HepG2 (cell line): ENCODE measurements around the gene FAM217B. TPM values are rescaled to one million over a fixed set of nuclear protein-coding genes. Genes with fewer than 3 reads are reported as not detected.
A peak's percentile ranks its signal among the peaks of the same experiment; 100 is the strongest.

ENCODE experiments used
- ARNTL ChIP-seq: sonication (generic); formaldehyde crosslinking; IDR thresholded peaks from 2 replicates; pipeline ENCODE4 v1.4.0; 2020; ENCODE audit warnings: mild to moderate bottlenecking, missing genetic modification reagents
- ASH2L ChIP-seq: fragments of 300-600, 200-600 bp; sonication (generic); IDR thresholded peaks from 2 replicates; pipeline ENCODE4 v1.7.0; 2017; ENCODE audit warnings: low read depth, mild to moderate bottlenecking, moderate library complexity, mixed read lengths, low read length; ENCODE audit not compliant: insufficient read length
- HNF1B ChIP-seq: sonication (generic); formaldehyde crosslinking; IDR thresholded peaks from 2 replicates; pipeline ENCODE4 v1.5.1; 2020; ENCODE audit warnings: mild to moderate bottlenecking, moderate library complexity, missing genetic modification reagents
- HNF4G ChIP-seq, 2 experiments: sonication (generic) in 1 of 2; formaldehyde crosslinking in 1 of 2; IDR thresholded peaks; 2 replicates each; pipeline versions ENCODE4 v1.4.0 to v1.6.1; 2011 to 2020; ENCODE audit warnings: borderline replicate concordance in 2 of 2, low read depth in 2 of 2, mild to moderate bottlenecking in 2 of 2, low read length in 1 of 2, missing genetic modification reagents in 1 of 2, moderate library complexity in 1 of 2
- HOXA3 ChIP-seq: sonication (generic); formaldehyde crosslinking; IDR thresholded peaks from 2 replicates; pipeline ENCODE4 v1.5.0; 2020; ENCODE audit warnings: missing genetic modification reagents
- NCOR1 ChIP-seq: fragments of 200-600 bp; sonication (generic); IDR thresholded peaks from 2 replicates; pipeline ENCODE4 v1.7.0; 2017; ENCODE audit warnings: antibody characterized with exemption, low read length, borderline replicate concordance
- SMC3 ChIP-seq: IDR thresholded peaks from 2 replicates; pipeline ENCODE4 v1.6.1; 2011; ENCODE audit warnings: low read length, improper control_type of control experiment
- SMYD3 ChIP-seq: sonication (generic); formaldehyde crosslinking; IDR thresholded peaks from 2 replicates; pipeline ENCODE4 v1.8.1; 2023; ENCODE audit warnings: mild to moderate bottlenecking, missing genetic modification reagents
- TRIM22 ChIP-seq: fragments of 450-650 bp; IDR thresholded peaks from 2 replicates; pipeline ENCODE4 v1.6.1; 2017
- YEATS2 ChIP-seq: sonication (generic); formaldehyde crosslinking; IDR thresholded peaks from 2 replicates; pipeline ENCODE4 v1.4.0; 2020; ENCODE audit warnings: missing genetic modification reagents, borderline replicate concordance
- ZNF24 ChIP-seq: fragments of 450-650 bp; IDR thresholded peaks from 2 replicates; pipeline ENCODE4 v1.6.1; 2017; ENCODE audit warnings: antibody characterized with exemption, mild to moderate bottlenecking
- ZNF333 ChIP-seq: sonication (generic); formaldehyde crosslinking; IDR thresholded peaks from 2 replicates; pipeline ENCODE4 v1.4.0; 2020; ENCODE audit warnings: mild to moderate bottlenecking, missing genetic modification reagents, borderline replicate concordance
- ZNF879 ChIP-seq: sonication (generic); formaldehyde crosslinking; IDR thresholded peaks from 2 replicates; pipeline ENCODE4 v1.8.1; 2023; ENCODE audit warnings: missing genetic modification reagents
- polyA plus RNA-seq, 8 experiments: library from polyadenylated mRNA; depleted of rRNA in 3 of 8; stranded (reverse) in 7 of 8; unstranded in 1 of 8; fragments of >200 nt; fragmentation: Illumina TruSeq in 4 of 8; extraction: Trizol in 4 of 8; gene quantifications; 2 replicates each; pipeline versions ENCODE4 v1.2.1 to v1.2.3, GENCODE V29; 2011 to 2016; ENCODE audit warnings: low read depth in 4 of 8, missing spikeins in 1 of 8, mixed read lengths in 1 of 8; ENCODE audit not compliant: insufficient read depth in 1 of 8
- total RNA-seq, 5 experiments: library from RNA; depleted of rRNA; stranded (reverse); fragments of >200 nt; fragmentation: Illumina TruSeq; extraction: Trizol; gene quantifications; 2 replicates each; pipeline ENCODE4 v1.2.3, GENCODE V29; 2016; ENCODE audit warnings: low read depth in 1 of 5
- TF ChIP-seq, protein P1 (sequence below): sonication (generic); formaldehyde crosslinking; IDR thresholded peaks from 2 replicates; pipeline ENCODE4 v1.5.1; 2020; ENCODE audit warnings: mild to moderate bottlenecking, missing genetic modification reagents
- TF ChIP-seq, protein P2 (sequence below): sonication (generic); formaldehyde crosslinking; IDR thresholded peaks from 2 replicates; pipeline ENCODE4 v1.4.0; 2020; ENCODE audit warnings: missing genetic modification reagents

FAM217B gene
- total and polyA plus RNA-seq, 2 of the 13 experiments (the other 11 are each of a cell fraction or from before 2014, with no cell fraction given) = 11.1 to 14.3 TPM

DNA sequence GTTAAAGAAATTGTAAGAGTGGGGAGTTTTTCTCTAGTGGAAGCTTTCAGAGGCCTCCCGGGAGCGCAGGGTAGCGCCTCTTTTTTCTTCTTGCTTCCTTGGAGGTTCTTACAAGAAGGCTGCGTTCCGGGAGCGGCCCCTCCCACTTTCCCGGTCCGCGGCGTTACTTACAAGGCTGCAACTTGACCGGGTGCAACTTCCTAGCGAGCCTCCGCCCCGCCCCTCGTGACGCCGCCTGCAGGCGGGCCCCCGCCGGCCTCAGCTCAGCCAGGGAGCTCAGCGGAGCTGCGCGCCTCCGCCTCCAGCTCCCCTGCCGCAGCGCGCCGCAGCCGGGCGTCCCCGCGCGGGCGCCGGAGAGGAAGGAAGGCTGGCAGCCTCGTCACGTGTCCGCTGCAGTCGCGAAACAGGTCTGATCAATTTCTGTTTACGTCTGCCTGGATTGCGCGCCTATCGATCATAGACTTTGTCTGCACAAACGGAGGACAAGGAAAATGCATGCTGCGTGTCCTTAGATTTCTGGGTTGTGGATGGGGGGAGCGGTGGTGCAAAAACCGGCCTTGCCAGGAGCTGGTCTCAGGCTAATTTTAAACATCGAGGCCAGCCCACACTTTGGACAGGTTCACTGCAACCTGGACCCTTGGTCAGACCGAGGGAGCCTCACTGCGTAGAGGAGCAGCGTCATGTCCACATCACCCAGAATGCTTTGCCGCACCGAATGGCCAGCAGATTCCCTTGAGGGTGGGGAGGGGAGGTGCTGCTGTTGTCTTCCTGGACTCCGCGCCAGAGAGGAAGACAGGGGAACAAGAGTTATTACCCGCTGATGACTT, at the start of gene FAM217B, which contains the start of gene PPP1R3D (continued):
- TF ChIP-seq, protein P1, sequence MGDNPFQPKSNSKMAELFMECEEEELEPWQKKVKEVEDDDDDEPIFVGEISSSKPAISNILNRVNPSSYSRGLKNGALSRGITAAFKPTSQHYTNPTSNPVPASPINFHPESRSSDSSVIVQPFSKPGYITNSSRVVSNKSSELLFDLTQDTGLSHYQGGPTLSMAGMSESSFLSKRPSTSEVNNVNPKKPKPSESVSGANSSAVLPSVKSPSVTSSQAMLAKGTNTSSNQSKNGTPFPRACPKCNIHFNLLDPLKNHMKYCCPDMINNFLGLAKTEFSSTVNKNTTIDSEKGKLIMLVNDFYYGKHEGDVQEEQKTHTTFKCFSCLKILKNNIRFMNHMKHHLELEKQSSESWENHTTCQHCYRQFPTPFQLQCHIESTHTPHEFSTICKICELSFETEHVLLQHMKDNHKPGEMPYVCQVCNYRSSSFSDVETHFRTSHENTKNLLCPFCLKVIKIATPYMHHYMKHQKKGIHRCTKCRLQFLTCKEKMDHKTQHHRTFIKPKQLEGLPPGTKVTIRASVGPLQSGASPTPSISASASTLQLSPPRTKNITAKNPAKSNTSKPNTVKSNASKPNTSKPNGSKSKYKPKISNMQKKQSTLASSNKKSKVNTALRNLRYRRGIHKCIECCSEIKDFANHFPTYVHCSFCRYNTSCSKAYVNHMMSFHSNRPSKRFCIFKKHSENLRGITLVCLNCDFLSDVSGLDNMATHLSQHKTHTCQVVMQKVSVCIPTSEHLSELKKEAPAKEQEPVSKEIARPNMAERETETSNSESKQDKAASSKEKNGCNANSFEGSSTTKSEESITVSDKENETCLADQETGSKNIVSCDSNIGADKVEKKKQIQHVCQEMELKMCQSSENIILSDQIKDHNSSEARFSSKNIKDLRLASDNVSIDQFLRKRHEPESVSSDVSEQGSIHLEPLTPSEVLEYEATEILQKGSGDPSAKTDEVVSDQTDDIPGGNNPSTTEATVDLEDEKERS (CRISPR knock-in tag) = peak; percentile 84; the same call in 1 of the 2 replicates
- TF ChIP-seq ZNF24 (no peak), HNF1B (CRISPR knock-in tag) (peak; percentile 85; the same call in 1 of the 2 replicates), SMC3 (no peak), TRIM22 (no peak), YEATS2 (CRISPR knock-in tag) (peak; percentile 87), ARNTL (peak; percentile 96), HOXA3 (CRISPR knock-in tag) (peak; percentile 91), ZNF879 (CRISPR knock-in tag) (peak; percentile 39; the same call in 1 of the 2 replicates), NCOR1 (peak; percentile 93), ASH2L (peak; percentile 100), HNF4G (IDR thresholded peaks at IDR 0.05; ENCODE audit: borderline replicate concordance, low read depth, low read length) (peak; percentile 19), HNF4G (CRISPR knock-in tag; IDR thresholded peaks at IDR 0.05; ENCODE audit: borderline replicate concordance, low read depth) (peak; percentile 57; the same call in 1 of the 2 replicates), SMYD3 (CRISPR knock-in tag) (peak; percentile 95), ZNF333 (0 out of 2 replicates have a peak, but pooled peaks have one; percentile 17)
- TF ChIP-seq, protein P2, sequence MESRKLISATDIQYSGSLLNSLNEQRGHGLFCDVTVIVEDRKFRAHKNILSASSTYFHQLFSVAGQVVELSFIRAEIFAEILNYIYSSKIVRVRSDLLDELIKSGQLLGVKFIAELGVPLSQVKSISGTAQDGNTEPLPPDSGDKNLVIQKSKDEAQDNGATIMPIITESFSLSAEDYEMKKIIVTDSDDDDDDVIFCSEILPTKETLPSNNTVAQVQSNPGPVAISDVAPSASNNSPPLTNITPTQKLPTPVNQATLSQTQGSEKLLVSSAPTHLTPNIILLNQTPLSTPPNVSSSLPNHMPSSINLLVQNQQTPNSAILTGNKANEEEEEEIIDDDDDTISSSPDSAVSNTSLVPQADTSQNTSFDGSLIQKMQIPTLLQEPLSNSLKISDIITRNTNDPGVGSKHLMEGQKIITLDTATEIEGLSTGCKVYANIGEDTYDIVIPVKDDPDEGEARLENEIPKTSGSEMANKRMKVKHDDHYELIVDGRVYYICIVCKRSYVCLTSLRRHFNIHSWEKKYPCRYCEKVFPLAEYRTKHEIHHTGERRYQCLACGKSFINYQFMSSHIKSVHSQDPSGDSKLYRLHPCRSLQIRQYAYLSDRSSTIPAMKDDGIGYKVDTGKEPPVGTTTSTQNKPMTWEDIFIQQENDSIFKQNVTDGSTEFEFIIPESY (CRISPR knock-in tag) = 0 out of 2 replicates have a peak, but pooled peaks have one; percentile 15
